NCI-H1092 (cell line): Measurements from ENCODE around the gene OVOL3.
"Not testable (repeated sequence)": the region's sequence is repeated elsewhere in the genome, so short reads cannot be mapped to it uniquely, and the experiment has no call there.

Source experiments
- DNase-seq: peaks from one replicate; lab custom pipeline; 2025; lab: John Stamatoyannopoulos, UW

OVOL3 gene

DNA sequence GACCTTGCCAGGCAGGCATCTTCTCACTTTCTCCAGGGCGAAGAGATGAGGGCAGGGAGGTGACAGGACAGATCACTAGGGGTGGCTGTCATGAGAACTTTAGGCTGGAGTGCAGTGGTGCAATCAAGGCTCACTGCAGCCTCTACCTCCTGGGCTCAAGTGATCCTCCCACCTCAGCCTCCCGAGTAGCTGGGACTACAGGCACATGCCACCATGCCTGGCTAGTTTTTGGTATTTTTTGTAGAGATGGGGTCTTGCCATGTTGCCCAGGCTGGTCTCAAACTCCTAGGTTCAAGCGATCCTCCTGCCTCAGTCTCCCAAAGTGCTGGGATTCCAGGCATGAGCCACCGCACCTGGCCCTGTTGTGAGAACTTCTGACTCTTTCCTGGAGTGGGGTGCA is 23.9 kb downstream of the OVOL3 start:
- not testable (repeated sequence) for DNase-seq

DNA sequence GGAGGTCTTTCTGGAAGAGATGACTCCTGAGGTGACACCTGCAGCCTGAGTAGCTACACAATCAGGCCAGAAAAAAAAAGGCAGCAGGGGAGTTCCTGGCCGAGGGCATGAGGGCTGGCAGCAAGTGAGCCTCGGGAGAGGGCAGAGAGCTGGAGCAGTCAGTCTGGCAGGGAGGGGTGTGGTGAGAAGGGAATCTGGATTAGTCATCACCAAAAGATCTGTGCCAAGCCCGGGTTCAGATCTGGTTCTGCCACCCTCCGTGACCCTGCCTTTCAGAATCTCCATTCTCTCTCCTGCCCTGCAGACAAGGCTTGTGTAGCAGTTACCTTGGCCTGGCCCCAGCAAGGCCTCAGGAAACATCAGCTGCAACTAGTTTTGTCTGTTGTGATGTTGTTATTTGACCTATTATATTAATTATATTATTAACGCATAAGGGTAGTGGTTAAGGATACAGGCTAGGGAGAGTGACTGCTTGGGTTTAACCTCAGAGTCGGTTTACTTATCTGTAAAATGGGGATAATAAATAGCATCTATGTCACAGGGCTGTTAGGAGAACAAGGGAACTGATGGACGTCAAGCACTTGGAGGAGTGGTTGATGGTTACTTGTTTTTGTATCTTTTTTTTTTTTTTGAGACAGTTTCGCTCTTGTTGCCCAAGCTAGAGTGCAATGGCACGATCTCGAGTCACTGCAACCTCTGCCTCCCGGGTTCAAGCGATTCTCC is 26.2 kb downstream of the OVOL3 start:
- peak; percentile 22 for DNase-seq

DNA sequence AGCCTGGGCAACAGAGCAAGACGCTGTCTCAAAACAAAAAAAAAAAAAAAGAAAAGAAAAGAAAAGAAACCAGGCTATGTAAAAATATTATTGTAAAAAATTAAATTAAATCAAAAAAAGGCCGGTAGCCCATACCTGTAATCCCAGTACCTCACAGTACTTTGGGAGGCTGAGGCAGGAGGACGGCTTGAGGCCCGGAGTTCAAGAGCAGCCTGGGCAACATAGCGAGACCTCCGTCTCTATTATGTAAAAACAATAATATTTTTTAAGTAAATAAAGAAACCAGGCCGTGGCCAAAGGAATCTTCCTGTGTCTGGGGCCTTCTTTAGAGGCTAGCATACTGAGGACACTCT is 28.2 kb downstream of the OVOL3 start:
- DNase-seq = no peak

DNA sequence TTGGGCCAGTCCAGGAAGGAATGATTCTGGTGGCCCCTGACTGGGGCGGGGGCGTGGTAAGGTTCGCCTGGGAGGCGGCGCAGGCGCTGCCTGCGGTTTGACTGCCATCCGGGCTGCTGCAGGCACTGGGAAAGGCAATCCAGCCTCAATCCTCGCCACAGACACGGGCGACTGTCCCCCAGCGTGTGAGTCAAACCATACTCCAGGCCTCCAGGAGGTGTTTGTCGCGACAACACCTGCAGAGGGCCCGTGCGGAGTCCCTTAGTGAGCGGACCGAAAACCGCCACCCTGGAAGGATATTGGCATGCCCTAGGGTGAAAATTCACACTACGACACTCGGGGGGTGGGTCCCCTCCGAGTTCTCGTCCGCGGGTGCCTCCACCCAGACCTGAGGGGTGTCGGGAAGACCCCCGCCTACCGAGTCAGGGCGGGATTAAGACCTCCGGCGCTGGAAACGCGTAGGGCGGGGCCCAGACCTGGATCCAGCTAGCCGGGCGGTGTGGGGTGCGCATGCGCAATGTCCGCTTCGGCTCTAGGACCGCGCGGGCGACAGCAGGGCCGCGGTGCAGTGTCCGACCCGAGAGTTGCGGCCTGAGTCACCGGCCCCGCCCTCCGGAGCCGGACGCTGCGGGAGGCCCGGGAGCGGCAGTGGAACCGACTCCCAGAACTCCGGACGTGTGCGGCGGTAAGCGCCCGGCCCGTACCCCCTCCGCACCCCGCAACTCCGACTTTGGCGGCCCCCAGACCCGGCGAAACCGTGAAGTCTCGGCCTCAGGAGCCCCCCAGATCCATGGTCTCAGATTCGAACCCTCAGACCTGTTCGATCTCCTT is 28.7 kb downstream of the OVOL3 start, which contains the start of gene CAPNS1:
Gene CAPNS1, plus strand, starts transcription at position 594 of the 831 bp plus-strand sequence. CDS start 946 bp downstream, outside the sequence.
- DNase-seq = peak; percentile 91

DNA sequence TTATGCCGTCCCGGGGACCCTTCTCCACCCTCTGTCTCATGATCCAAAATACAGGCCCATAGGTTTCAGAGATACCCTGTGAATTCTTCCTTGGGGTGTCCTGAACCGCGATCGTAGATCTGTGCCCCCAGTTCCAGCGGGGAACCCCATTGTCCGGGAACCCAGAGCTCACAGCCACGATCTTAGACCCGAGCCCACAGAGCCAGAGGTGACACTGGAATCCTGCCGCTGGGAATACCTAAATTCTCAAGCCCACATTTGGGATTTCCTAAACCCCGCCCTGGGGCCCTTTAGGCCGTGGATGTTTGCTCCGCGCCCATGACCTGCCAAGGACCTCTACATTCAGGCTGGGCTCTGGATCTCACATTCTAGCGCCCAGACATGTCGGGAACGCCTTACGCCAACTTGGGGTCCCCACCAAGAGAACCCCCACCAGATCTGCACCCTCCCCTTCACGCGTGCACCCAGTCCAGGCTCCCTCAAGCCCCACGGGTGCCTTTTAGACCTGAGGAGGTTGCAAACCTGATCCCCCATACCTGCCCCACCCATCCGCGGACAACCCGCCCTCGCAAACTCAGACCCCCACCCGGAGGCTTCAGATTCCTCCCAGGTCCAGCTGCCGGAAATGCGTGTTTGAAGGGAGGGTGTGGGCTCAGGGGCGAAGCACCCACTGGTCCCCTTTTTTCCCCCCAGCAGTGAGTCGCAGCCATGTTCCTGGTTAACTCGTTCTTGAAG is 29.5 kb downstream of the OVOL3 start:
- peak; percentile 24 for DNase-seq

DNA sequence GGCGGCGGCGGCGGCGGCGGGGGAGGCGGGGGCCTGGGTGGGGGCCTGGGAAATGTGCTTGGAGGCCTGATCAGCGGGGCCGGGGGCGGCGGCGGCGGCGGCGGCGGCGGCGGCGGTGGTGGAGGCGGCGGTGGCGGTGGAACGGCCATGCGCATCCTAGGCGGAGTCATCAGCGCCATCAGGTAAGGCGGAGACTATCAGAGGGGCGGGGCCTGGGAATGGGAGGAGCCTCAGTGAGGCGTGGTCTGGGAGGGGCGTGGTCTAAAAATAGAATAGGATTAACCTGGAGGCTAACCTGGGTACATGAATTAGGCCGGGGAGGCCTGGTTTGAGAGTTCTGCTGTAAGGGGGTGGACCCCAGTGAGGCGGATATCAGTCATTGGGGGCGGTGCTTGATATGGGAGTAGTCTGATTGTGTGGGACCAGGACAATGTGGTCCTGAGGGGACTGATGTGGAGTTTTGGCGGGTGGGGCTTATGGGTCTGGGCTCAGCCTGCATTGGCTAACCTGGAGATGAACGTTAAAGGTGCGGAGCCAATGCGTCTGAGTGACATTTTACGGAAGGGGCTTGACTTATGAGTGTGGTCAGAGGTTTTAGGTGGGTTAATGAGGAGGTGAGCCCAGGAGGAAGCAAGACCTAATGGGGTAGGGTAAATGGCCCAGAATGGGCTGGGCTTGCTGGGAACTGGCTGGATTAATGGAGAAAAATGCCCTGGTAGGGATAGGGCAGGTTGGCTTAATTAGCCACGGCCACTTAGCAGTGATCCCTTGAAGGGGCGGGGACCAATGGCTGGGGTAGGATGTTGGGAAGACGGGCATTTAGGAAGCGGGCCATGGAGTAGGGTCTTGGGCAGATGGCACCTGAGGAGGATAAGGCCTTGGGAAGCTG is 30.3 kb downstream of the OVOL3 start:
- peak; percentile 63 for DNase-seq

DNA sequence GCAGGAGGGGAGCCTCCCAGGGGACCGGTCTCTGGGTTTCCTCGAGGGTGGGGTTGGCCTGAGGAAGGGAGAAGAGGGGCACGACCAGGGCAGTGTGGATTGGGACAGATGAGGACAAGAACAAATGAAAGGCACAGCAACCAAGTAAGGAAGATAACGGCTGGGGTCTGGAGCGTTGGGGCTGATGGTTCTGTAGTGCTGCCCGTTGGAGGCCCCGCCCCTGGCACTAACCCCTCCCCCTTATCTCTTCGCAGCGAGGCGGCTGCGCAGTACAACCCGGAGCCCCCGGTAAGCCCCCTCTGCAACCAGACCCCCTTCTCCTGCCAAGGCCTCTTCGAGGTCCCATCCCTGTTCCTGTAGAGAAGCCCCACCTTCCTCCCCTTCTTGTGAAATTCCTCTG is 31.1 kb downstream of the OVOL3 start:
- no peak for DNase-seq

DNA sequence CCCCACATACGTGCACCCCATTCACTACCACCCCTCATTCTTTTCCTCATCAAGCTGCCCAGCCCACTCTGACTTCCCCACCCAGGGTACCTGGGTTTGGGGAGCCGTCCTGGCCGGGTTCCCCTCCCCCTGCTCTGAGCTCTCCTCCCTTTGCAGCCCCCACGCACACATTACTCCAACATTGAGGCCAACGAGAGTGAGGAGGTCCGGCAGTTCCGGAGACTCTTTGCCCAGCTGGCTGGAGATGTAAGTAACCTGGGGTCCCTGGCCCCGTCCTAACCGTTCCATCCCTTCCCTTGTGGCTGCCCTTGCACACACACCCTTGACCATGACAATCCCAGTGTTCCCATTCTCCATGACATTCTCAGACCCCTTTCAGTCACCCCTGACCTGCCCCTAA is 31.6 kb downstream of the OVOL3 start:
- no peak for DNase-seq

DNA sequence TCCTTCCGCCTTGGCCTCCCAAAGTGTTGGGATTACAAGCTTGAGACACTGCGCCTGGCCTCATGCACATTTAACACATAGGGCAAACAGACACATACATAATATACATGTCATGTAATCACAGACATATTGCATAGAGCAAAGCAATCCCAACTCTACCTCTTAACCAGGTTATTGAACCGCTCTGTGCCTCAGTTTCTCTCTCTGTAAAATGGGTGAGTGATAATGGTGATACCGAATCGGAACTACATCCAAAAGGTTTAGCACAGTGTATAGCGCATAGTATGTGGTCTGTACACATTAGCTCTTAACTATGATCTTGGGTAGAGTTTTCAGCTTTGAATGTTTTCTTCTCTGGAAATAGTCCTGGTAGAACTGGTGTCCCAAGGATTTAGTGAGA is 33.7 kb downstream of the OVOL3 start:
- no peak for DNase-seq

DNA sequence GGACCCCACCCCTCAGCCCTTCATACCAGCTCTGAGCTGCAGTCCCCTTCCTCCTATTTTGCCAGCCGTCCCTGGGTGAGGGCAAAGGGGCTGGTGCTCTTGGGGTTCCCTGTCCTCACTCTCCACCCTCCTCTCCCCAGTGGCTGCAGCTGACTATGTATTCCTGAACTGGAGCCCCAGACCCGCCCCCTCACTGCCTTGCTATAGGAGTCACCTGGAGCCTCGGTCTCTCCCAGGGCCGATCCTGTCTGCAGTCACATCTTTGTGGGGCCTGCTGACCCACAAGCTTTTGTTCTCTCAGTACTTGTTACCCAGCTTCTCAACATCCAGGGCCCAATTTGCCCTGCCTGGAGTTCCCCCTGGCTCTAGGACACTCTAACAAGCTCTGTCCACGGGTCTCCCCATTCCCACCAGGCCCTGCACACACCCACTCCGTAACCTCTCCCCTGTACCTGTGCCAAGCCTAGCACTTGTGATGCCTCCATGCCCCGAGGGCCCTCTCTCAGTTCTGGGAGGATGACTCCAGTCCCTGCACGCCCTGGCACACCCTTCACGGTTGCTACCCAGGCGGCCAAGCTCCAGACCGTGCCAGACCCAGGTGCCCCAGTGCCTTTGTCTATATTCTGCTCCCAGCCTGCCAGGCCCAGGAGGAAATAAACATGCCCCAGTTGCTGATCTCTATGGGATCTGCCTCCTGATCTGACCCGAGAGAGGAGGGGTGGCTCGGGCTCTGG is 38.9 kb downstream of the OVOL3 start:
- no peak for DNase-seq

DNA sequence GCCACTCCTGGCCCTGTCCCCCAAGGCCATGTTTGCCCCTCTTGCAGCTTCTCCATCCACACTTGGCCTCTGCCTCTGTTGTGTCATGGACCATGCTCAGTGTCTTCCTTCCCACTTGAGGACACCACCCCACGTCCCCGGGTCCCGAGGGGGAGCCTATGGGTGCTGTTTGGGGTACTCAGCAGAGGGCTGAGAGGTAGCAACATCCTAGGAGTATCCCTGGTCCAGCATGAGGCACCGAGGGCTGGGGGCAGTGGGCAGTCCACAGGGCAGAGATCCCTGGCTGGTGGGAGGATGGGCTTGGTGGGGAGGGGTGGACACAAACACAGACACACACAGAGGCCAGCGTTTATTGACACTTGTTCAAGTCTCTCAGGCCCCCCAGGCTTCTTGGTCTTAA is 39.6 kb downstream of the OVOL3 start:
- DNase-seq = no peak

DNA sequence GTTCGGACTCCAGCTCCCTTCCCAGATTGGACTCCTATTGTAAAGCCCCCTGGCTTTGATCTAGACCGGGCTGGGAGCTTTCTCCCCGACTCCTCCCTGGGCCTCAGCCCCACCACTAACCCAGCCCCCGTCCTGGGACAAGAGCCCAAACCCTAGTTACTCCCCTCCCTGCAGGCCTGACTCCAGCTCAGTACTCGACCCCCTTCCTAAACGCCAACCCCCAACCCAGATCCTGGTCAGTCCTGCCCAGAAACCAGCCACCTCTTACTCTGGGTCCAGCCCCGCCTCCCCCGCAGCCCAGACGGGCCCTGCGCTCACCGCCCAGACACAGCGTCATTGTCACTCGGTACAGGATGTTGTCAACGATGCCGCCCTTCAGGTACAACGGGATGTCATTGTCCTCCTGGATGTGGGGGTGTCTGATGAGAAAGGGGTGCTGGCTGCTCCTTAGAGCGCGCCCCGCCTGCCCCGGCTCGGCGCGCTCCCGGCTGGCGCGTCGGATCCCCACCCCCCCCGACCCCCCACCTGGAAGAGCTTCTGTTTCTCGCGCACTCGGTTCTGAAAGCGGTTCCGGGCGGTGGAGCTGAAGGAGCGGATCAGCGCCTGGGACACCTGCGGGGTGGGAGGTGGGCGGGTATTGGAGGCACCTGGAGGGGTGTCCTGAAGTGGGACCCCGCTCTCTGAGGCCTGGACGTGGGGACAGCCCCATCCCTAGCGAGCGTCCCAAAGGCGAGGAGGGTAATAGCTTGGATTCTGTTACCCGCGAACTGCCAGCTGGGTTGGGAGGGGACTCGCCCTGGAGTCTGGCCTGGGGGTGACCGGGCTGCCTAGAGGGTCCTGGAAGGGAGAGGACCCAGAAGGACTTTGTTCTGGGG is 40.4 kb downstream of the OVOL3 start:
- no peak for DNase-seq

DNA sequence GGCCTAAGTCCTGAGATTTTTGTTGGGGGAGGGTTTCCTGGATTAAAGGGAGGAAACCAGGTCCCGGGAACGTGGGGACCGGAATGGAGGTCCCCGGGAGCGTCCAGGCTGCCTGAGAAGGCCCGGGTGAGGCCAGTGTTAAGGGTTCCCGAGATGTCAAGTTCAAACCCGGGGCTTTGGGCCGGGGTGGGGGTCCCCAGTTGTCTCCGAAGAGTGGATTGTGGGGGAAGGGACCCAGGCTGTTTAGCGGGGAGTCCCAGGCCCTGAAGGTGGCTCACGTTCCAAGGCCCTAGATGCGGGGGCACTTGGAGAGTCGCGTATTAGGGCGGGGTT is 41.0 kb downstream of the OVOL3 start:
- no peak for DNase-seq

DNA sequence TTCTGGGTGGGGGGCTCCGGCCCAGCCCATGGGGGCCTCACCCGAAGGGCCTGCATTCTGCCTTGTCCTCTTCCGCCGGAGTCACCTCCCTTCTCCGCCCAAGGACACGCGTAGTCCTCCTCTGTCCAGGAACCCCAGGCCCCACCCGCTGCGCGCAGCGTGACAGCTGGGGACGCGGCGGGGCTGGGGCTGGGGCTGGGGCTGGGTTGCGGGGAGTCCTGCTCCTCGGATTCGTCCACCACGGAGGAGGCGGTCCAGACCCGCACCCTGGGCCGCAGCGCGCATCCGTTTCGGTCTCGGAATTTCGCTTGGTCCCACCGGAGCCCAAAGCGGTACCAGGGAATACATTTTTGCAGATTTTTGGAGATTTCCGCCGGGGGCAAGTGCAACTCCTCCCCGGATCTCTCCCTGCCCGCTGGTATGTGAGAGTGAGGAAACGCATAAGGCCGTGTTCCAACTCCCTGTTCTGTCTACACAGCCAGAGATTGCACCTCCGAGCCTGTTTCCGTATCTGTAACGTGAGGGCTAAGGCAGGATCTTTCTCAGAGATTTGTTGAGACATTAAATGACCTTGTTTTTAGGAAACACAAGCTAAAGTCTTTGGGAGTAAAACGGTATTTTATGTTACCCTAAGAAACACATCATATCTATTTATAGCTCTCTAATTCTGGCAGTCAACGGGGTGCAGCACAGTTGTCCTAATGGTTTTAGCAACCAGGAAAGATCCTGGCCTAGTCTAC is 41.6 kb downstream of the OVOL3 start, which contains the start of gene COX7A1:
Gene COX7A1, minus strand, starts transcription at position 96 of the 740 bp plus-strand sequence. Its CDS starts 40 bp downstream, at position 56.
- no peak for DNase-seq

DNA sequence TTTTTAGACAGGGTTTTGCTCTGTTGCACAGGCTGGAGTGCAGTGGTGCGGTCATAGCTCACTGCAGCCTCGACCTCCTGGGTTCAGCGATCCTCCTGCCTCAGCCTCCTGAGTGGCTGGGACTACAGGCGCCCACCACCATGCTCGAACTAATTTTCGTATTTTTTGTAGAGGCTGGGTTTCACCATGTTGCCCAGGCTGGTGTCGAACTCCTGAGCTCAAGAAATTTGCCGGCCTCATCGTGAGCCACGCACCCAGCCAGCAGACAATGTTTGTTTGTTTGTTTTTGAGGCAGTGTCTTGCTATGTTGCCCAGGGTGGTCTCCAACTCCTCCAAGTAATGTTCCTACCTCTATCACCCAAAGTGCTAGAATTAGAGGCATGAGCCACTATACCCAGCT is 42.2 kb downstream of the OVOL3 start:
- no peak for DNase-seq

DNA sequence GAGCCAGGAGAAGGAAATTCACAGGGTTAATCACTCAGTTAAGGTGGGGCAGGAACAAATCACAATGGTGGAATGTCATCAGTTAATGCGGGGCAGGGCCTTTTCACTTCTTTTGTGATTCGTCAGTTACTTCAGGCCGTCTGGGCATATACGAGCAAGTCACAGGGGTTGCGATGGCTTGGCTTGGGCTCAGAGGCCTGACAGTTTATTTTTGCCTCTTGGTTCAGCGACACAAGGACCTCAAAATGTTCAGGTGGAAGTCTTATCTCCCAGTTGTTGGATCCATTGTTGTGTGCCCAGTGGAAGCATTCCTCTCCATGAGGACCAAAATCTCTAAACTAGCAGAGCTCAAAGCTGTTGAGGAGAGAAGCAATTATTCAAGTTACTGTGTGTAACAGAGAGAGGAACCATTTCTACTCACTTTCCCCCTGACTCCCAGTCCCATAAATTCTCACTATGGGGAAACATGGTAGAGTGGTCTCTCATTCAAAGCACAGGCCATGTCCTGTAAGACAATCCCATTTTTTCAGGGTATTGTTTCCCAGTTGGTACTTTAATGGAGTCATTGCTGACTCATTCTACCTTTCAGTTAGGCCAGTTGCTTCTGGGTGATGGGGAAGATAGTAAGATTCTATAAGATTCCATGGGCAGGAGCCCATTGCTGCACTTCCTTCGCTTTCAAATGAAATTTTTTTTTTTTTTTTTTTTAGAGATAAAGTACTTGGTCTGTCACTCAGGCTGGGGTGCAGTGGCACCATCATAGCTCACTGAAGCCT is 50.1 kb downstream of the OVOL3 start:
- DNase-seq = no peak
